HL-60 (cell line): Measurements from ENCODE around the gene PNMA6F.

ENCODE experiments used
- DNase-seq, 2 experiments: peaks; one replicate each; pipeline ENCODE4 v3.0.0-alpha.2; 2010 to 2020; ENCODE audit warnings: low read depth in 1 of 2, low spot score in 1 of 2
- H3K27ac ChIP-seq: fragments of 250-450 bp; sonication (Bioruptor Pico); replicated peaks from 2 replicates; pipeline ENCODE4 v1.5.1; 2020; ENCODE audit warnings: mild to moderate bottlenecking, moderate library complexity
- H3K27me3 ChIP-seq: fragments of 250-450 bp; sonication (Bioruptor Pico); 2 replicates; pipeline ENCODE4 v1.5.1; 2021; ENCODE audit warnings: mild to moderate bottlenecking, moderate library complexity; ENCODE audit not compliant: insufficient read depth, poor library complexity, severe bottlenecking
- H3K4me3 ChIP-seq: replicated peaks from 2 replicates; pipeline ENCODE4 v1.5.1; 2011; ENCODE audit warnings: mild to moderate bottlenecking, control low read depth, low read length; ENCODE audit not compliant: insufficient read depth
- GABPA ChIP-seq: IDR thresholded peaks from 2 replicates; pipeline ENCODE4 v1.6.1; 2012; ENCODE audit warnings: low read depth
- POLR2AphosphoS5 ChIP-seq: IDR thresholded peaks from 2 replicates; pipeline ENCODE4 v1.6.1; 2012; ENCODE audit warnings: low read depth
- SPI1 ChIP-seq: IDR thresholded peaks from 2 replicates; pipeline ENCODE4 v1.6.1; 2012; ENCODE audit warnings: low read depth, mild to moderate bottlenecking, borderline replicate concordance
- TF ChIP-seq, protein P1 (sequence below): IDR thresholded peaks from 2 replicates; pipeline ENCODE4 v1.6.1; 2012; ENCODE audit warnings: low read depth; ENCODE audit not compliant: insufficient replicate concordance
- TF ChIP-seq, protein P2 (sequence below): IDR thresholded peaks from one replicate; pipeline ENCODE4 v1.5.1; 2011; ENCODE audit warnings: low read length, control low read depth, inconsistent platforms; ENCODE audit not compliant: insufficient read depth

PNMA6F gene

DNA sequence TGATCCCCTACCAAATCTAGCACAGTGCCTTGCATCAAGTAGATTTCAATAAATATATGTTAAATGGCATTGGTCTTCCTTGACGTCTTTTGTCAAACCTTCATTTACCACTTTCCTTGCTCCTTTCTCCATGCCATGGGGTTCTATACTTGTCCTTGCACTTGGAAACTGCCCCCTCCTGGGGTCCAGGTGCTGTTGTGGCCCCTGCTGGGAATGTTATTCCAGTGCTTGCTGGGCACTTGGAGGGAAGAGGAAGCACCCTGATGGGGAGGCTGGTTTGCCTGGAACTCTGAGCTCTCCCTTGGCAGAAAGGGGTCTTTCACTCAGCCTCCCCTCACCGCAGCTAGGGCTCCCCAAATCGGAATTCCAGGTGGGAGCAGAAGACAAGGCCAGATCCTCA is 31.3 kb upstream of the PNMA6F start:
- H3K27me3 ChIP-seq = no peaks in the 10 kb centered on the region
- TF ChIP-seq, protein P1, sequence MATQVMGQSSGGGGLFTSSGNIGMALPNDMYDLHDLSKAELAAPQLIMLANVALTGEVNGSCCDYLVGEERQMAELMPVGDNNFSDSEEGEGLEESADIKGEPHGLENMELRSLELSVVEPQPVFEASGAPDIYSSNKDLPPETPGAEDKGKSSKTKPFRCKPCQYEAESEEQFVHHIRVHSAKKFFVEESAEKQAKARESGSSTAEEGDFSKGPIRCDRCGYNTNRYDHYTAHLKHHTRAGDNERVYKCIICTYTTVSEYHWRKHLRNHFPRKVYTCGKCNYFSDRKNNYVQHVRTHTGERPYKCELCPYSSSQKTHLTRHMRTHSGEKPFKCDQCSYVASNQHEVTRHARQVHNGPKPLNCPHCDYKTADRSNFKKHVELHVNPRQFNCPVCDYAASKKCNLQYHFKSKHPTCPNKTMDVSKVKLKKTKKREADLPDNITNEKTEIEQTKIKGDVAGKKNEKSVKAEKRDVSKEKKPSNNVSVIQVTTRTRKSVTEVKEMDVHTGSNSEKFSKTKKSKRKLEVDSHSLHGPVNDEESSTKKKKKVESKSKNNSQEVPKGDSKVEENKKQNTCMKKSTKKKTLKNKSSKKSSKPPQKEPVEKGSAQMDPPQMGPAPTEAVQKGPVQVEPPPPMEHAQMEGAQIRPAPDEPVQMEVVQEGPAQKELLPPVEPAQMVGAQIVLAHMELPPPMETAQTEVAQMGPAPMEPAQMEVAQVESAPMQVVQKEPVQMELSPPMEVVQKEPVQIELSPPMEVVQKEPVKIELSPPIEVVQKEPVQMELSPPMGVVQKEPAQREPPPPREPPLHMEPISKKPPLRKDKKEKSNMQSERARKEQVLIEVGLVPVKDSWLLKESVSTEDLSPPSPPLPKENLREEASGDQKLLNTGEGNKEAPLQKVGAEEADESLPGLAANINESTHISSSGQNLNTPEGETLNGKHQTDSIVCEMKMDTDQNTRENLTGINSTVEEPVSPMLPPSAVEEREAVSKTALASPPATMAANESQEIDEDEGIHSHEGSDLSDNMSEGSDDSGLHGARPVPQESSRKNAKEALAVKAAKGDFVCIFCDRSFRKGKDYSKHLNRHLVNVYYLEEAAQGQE = no peak
- TF ChIP-seq, protein P2, sequence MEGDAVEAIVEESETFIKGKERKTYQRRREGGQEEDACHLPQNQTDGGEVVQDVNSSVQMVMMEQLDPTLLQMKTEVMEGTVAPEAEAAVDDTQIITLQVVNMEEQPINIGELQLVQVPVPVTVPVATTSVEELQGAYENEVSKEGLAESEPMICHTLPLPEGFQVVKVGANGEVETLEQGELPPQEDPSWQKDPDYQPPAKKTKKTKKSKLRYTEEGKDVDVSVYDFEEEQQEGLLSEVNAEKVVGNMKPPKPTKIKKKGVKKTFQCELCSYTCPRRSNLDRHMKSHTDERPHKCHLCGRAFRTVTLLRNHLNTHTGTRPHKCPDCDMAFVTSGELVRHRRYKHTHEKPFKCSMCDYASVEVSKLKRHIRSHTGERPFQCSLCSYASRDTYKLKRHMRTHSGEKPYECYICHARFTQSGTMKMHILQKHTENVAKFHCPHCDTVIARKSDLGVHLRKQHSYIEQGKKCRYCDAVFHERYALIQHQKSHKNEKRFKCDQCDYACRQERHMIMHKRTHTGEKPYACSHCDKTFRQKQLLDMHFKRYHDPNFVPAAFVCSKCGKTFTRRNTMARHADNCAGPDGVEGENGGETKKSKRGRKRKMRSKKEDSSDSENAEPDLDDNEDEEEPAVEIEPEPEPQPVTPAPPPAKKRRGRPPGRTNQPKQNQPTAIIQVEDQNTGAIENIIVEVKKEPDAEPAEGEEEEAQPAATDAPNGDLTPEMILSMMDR = no peak
- no peak for TF ChIP-seq POLR2AphosphoS5
- TF ChIP-seq SPI1 = no peak
- TF ChIP-seq GABPA = no peak
- no peak for DNase-seq
- H3K27ac ChIP-seq = no peak overlapping the region
- no peak overlapping the region for H3K4me3 ChIP-seq

DNA sequence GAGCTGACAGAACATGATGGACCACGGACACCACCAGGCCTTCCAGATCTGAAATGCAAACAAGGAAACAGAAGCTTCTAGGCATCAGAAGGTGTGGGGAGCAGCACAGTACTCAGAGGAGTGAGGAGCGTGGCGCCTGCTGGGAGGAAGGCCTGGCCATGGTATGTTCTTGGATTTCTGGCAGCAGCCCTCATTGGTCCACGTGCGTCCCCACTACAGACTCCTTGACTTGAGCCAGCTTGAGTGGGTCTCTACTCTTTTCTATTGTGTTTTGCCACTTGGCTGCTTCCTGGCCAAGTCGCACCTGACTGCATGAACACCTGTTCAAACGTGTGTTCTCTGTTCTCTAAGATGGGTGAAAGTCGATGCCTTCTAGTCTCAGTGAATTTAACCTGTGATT is 30.4 kb upstream of the PNMA6F start:
- TF ChIP-seq, protein P2 = no peak
- TF ChIP-seq POLR2AphosphoS5 = no peak
- no peak for TF ChIP-seq SPI1
- TF ChIP-seq, protein P1 = no peak
- TF ChIP-seq GABPA = no peak

DNA sequence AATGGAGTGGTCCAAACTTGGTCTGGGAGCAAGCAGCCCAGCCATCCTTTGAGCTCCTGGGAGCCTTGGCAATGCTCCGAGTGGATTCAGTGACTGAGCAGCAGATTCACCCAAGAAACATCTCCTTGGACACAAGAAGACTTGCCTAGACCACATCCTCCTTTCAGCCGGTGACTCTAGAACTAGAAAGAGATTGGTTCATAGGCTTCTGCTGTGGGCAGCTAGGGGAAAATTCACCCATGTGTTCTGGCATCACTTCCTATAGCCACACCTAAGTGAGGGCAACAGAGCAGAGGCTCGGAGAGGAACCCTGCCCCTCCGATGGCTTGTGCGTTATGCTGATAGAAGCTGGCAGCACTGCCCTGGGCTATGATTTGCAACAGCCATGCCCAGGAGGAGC is 28.4 kb upstream of the PNMA6F start:
- no peak for TF ChIP-seq GABPA
- TF ChIP-seq, protein P2 = no peak
- no peak for TF ChIP-seq SPI1
- no peak for TF ChIP-seq POLR2AphosphoS5
- TF ChIP-seq, protein P1 = no peak
- Histone ChIP-seq H3K4me3 (no peak overlapping the region), H3K27me3 (no peaks in the 10 kb centered on the region), H3K27ac (no peak overlapping the region)
- DNase-seq = no peak

More for the DNA sequence above, 30.4 kb upstream of the PNMA6F start:
- Histone ChIP-seq H3K27me3 (no peaks in the 10 kb centered on the region), H3K4me3 (no peak overlapping the region), H3K27ac (no peak overlapping the region)
- no peak for DNase-seq
